Neural cell (in vitro differentiated cells): ENCODE measurements around the gene DUSP2. TPM values are rescaled to one million over a fixed set of nuclear protein-coding genes. Genes with fewer than 3 reads are reported as not detected.
"Not testable (repeated sequence)": the region's sequence is repeated elsewhere in the genome, so short reads cannot be mapped to it uniquely, and the experiment has no call there.

Source experiments
- H2AFZ ChIP-seq: fragments of 200-600, 300-800 bp; sonication (generic), shearing (Covaris generic); 2 replicates; pipeline ENCODE4 v1.6.0; 2014; ENCODE audit warnings: low read depth, mild to moderate bottlenecking, antibody characterized with exemption, low read length, moderate library complexity
- H3F3A ChIP-seq: fragments of 200-600 bp; shearing (Covaris generic); 2 replicates; pipeline ENCODE4 v1.6.1; 2016; ENCODE audit warnings: mild to moderate bottlenecking, moderate library complexity, mixed read lengths, antibody characterized with exemption, low read length; ENCODE audit not compliant: insufficient read depth, poor library complexity, severe bottlenecking
- H3K27ac ChIP-seq: fragments of 200-600, 300-800 bp; sonication (generic), shearing (Covaris generic); 2 replicates; pipeline ENCODE4 v1.5.1; 2014; ENCODE audit warnings: mild to moderate bottlenecking, low read length, moderate library complexity
- H3K27me3 ChIP-seq: fragments of 300-800, 200-600 bp; sonication (generic), shearing (Covaris generic); 2 replicates; pipeline ENCODE4 v1.6.0; 2014; ENCODE audit warnings: mild to moderate bottlenecking, low read depth, low read length, moderate library complexity; ENCODE audit not compliant: insufficient read depth
- H3K36me3 ChIP-seq: fragments of 300-800, 200-600 bp; sonication (generic), shearing (Covaris generic); 2 replicates; pipeline ENCODE4 v1.5.1; 2014; ENCODE audit warnings: mild to moderate bottlenecking, antibody characterized with exemption, low read length, moderate library complexity; ENCODE audit not compliant: insufficient read depth
- H3K4me2 ChIP-seq: fragments of 300-800, 200-600 bp; sonication (generic), shearing (Covaris generic); 2 replicates; pipeline ENCODE4 v1.6.0; 2014; ENCODE audit warnings: mild to moderate bottlenecking, low read length
- H3K4me3 ChIP-seq: fragments of 300-800, 200-600 bp; sonication (generic), shearing (Covaris generic); 2 replicates; pipeline ENCODE4 v1.5.1; 2014; ENCODE audit warnings: mild to moderate bottlenecking, low read length, moderate library complexity
- H3K79me2 ChIP-seq: fragments of 200-600 bp; shearing (Covaris generic); replicated peaks from 2 replicates; pipeline ENCODE4 v1.6.0; 2014; ENCODE audit warnings: mild to moderate bottlenecking, low read length, moderate library complexity; ENCODE audit not compliant: insufficient read depth
- H3K9ac ChIP-seq: fragments of 300-800, 200-600 bp; sonication (generic), shearing (Covaris generic); 2 replicates; pipeline ENCODE4 v1.6.1; 2016; ENCODE audit warnings: mild to moderate bottlenecking, low read length, mixed read lengths
- H3K9me2 ChIP-seq: fragments of 200-600 bp; shearing (Covaris generic); 2 replicates; pipeline ENCODE4 v1.6.1; 2016; ENCODE audit warnings: mild to moderate bottlenecking, low read length, mixed read lengths; ENCODE audit not compliant: insufficient read depth
- H3K9me3 ChIP-seq: fragments of 200-600, 300-800 bp; sonication (generic), shearing (Covaris generic); 2 replicates; pipeline ENCODE4 v1.6.1; 2016; ENCODE audit warnings: mild to moderate bottlenecking, mixed run types, low read length, moderate library complexity, mixed read lengths
- H4K20me1 ChIP-seq: fragments of 200-600 bp; shearing (Covaris generic); 2 replicates; pipeline ENCODE4 v1.6.1; 2016; ENCODE audit warnings: mild to moderate bottlenecking, mixed run types; ENCODE audit not compliant: insufficient read depth
- EP300 ChIP-seq: fragments of 450-650 bp; conservative IDR thresholded peaks from 2 replicates; pipeline ENCODE4 v1.6.1; 2014; ENCODE audit warnings: antibody characterized with exemption, mild to moderate bottlenecking, moderate library complexity; ENCODE audit not compliant: poor library complexity, severe bottlenecking
- EZH2 ChIP-seq: fragments of 200-600, 300-800 bp; shearing (Covaris generic), sonication (generic); IDR thresholded peaks from 2 replicates; pipeline ENCODE4 v1.6.1; 2014; ENCODE audit warnings: antibody characterized with exemption, low read length, borderline replicate concordance, mild to moderate bottlenecking; ENCODE audit not compliant: insufficient read depth, poor library complexity, severe bottlenecking
- MXI1 ChIP-seq: fragments of 450-650 bp; conservative IDR thresholded peaks from 2 replicates; pipeline ENCODE4 v1.6.1; 2014; ENCODE audit warnings: antibody characterized with exemption, mild to moderate bottlenecking; ENCODE audit not compliant: poor library complexity, severe bottlenecking
- POLR2AphosphoS5 ChIP-seq: IDR thresholded peaks from 2 replicates; pipeline ENCODE4 v1.6.1; 2012
- RAD21 ChIP-seq: fragments of 450-650 bp; conservative IDR thresholded peaks from 2 replicates; pipeline ENCODE4 v1.6.1; 2014; ENCODE audit warnings: antibody characterized with exemption, mild to moderate bottlenecking, moderate library complexity
- SMC3 ChIP-seq: fragments of 450-650 bp; conservative IDR thresholded peaks from 2 replicates; pipeline ENCODE4 v1.6.1; 2014; ENCODE audit warnings: antibody characterized with exemption, mild to moderate bottlenecking, moderate library complexity; ENCODE audit not compliant: poor library complexity
- TAF1 ChIP-seq: IDR thresholded peaks from 2 replicates; pipeline ENCODE4 v1.6.1; 2012; ENCODE audit warnings: low read depth
- polyA plus RNA-seq: library from polyadenylated mRNA; depleted of rRNA; stranded (reverse); fragments of >200 nt; gene quantifications from 2 replicates; pipeline ENCODE4 v1.2.3, GENCODE V29; 2014
- TF ChIP-seq, protein P1 (sequence below): fragments of 450-650 bp; IDR thresholded peaks from 2 replicates; pipeline ENCODE4 v1.5.1; 2014; ENCODE audit warnings: antibody characterized with exemption, mild to moderate bottlenecking, moderate library complexity; ENCODE audit not compliant: poor library complexity, severe bottlenecking
- TF ChIP-seq, protein P2 (sequence below): IDR thresholded peaks from 2 replicates; pipeline ENCODE4 v1.6.1; 2012; ENCODE audit warnings: borderline replicate concordance

Gene DUSP2
- polyA plus RNA-seq, 1 donor from 2014 or later, result 2.1 TPM

DNA sequence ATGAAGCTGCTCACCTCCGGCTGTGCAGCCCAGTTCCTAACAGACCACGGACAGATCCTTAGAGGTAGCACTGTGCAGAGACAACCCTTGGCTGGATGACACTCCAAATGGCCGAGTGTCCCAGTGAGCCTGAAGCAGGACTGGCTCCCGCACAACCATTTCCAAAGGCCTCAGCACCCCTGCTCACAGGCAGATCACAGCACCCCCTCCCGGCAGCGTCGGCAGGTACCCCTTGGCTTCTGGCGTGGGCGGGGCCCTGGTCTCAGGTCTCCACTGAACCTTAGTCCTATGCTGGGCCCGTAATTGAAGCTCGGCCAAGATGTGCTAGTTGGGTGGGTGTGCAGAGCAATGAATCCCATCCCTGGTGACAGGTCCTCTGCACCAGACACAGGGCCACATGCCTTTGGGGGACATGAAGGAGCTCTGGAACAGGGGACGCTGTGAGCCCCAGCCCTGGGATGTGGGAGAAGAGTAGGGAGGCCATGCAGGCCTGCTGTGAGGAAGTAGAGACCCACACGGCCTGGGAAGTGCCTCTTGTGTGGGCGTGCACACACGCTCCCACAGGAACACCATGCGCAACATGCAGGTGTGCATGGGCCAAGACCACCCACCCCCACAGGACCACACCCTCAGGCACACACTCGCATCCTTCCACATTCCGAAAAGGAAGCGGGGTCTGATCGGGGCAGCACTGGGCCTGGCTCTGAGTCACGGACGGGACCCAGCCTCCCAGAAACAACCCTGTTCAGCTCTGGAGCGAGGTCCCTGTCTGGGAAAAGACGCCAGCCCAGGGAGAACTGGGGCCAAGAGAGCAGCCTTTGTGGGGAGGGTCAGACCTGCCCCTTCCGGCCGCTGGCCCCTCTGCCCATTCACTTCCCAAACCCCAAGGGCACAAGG is 2.8 kb downstream of the DUSP2 start:
- Histone ChIP-seq H3K4me3 (no peak overlapping the region), H3K36me3 (no peaks in the 10 kb centered on the region), H4K20me1 (no peaks in the 10 kb centered on the region), H3K4me2 (no peak overlapping the region), H3K27me3 (peaks cover 31% of the 10 kb centered on the region), H3K27ac (no peak overlapping the region), H3K9me2 (no peaks in the 10 kb centered on the region), H3F3A (no peaks in the 10 kb centered on the region), H3K79me2 (no peaks in the 10 kb centered on the region), H3K9me3 (no peaks in the 10 kb centered on the region), H2AFZ (no peak overlapping the region), H3K9ac (no peak overlapping the region)
- TF ChIP-seq, protein P1, sequence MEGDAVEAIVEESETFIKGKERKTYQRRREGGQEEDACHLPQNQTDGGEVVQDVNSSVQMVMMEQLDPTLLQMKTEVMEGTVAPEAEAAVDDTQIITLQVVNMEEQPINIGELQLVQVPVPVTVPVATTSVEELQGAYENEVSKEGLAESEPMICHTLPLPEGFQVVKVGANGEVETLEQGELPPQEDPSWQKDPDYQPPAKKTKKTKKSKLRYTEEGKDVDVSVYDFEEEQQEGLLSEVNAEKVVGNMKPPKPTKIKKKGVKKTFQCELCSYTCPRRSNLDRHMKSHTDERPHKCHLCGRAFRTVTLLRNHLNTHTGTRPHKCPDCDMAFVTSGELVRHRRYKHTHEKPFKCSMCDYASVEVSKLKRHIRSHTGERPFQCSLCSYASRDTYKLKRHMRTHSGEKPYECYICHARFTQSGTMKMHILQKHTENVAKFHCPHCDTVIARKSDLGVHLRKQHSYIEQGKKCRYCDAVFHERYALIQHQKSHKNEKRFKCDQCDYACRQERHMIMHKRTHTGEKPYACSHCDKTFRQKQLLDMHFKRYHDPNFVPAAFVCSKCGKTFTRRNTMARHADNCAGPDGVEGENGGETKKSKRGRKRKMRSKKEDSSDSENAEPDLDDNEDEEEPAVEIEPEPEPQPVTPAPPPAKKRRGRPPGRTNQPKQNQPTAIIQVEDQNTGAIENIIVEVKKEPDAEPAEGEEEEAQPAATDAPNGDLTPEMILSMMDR, result no peak
- TF ChIP-seq MXI1 (no peak), TAF1 (no peak), EP300 (no peak), EZH2 (no peak), SMC3 (no peak), POLR2AphosphoS5 (no peak), RAD21 (no peak)
- TF ChIP-seq, protein P2, sequence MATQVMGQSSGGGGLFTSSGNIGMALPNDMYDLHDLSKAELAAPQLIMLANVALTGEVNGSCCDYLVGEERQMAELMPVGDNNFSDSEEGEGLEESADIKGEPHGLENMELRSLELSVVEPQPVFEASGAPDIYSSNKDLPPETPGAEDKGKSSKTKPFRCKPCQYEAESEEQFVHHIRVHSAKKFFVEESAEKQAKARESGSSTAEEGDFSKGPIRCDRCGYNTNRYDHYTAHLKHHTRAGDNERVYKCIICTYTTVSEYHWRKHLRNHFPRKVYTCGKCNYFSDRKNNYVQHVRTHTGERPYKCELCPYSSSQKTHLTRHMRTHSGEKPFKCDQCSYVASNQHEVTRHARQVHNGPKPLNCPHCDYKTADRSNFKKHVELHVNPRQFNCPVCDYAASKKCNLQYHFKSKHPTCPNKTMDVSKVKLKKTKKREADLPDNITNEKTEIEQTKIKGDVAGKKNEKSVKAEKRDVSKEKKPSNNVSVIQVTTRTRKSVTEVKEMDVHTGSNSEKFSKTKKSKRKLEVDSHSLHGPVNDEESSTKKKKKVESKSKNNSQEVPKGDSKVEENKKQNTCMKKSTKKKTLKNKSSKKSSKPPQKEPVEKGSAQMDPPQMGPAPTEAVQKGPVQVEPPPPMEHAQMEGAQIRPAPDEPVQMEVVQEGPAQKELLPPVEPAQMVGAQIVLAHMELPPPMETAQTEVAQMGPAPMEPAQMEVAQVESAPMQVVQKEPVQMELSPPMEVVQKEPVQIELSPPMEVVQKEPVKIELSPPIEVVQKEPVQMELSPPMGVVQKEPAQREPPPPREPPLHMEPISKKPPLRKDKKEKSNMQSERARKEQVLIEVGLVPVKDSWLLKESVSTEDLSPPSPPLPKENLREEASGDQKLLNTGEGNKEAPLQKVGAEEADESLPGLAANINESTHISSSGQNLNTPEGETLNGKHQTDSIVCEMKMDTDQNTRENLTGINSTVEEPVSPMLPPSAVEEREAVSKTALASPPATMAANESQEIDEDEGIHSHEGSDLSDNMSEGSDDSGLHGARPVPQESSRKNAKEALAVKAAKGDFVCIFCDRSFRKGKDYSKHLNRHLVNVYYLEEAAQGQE, result no peak

DNA sequence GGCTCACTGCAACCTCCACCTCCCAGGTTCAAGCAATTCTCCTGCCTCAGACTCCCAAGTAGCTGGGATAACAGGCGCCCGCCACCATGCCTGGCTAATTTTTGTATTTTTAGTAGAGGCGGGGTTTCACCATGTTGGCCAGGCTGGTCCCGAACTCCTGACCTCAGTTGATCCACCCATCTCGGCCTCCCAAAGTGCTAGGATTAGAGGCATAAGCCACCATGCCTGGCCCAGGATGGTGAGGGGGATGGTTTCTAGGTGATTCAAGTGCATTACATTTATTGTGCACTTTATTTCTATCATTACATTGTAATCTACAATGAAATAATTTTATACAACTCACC is 3.6 kb downstream of the DUSP2 start:
- not testable (repeated sequence) for H3K4me3 ChIP-seq, H4K20me1 ChIP-seq, H3K79me2 ChIP-seq, H3K27ac ChIP-seq, H3K36me3 ChIP-seq, H2AFZ ChIP-seq, H3K9me3 ChIP-seq, H3F3A ChIP-seq, H3K9me2 ChIP-seq, H3K9ac ChIP-seq, H3K4me2 ChIP-seq
- H3K27me3 ChIP-seq, result peaks cover 27% of the 10 kb centered on the region
